BLaER1 (cell line): ENCODE measurements around the gene ALG14.

Source experiments
- H3K27ac ChIP-seq: shearing (Covaris generic); formaldehyde crosslinking; 2 replicates; pipeline ENCODE4 v1.8.1; 2022
- H3K27me3 ChIP-seq: shearing (Covaris generic); formaldehyde crosslinking; 2 replicates; pipeline ENCODE4 v1.8.1; 2022
- H3K36me3 ChIP-seq: shearing (Covaris generic); formaldehyde crosslinking; 2 replicates; pipeline ENCODE4 v1.8.1; 2022
- H3K4me1 ChIP-seq: shearing (Covaris generic); formaldehyde crosslinking; 2 replicates; pipeline ENCODE4 v1.8.1; 2022
- H3K4me2 ChIP-seq: shearing (Covaris generic); formaldehyde crosslinking; 2 replicates; pipeline ENCODE4 v1.8.1; 2022
- H3K4me3 ChIP-seq: shearing (Covaris generic); formaldehyde crosslinking; 2 replicates; pipeline ENCODE4 v1.8.1; 2022
- H3K9ac ChIP-seq: shearing (Covaris generic); formaldehyde crosslinking; 2 replicates; pipeline ENCODE4 v1.8.1; 2022
- H3K9me3 ChIP-seq: shearing (Covaris generic); formaldehyde crosslinking; 2 replicates; pipeline ENCODE4 v1.8.1; 2022
- H4K20me1 ChIP-seq: shearing (Covaris generic); formaldehyde crosslinking; 2 replicates; pipeline ENCODE4 v1.8.1; 2022
- Cebpa-rat ChIP-seq: shearing (Covaris generic); IDR thresholded peaks from 2 replicates; pipeline ENCODE4 v1.8.1; 2022

Gene ALG14

GRCh38 chr1:95072532-95073419 lies at the start of gene ALG14:
ALG14 (minus strand) TSS chr1:95072951; CDS start chr1:95072898, 53 bp downstream.
- no peaks in the 10 kb centered on the region for H3K9me3 ChIP-seq
- H3K4me3 ChIP-seq = peak within 1 kb of the TSS; percentile 71
- TF ChIP-seq Cebpa-rat = no peak
- peaks cover 19% of the 10 kb centered on the region for H3K4me1 ChIP-seq
- H3K4me2 ChIP-seq = peak within 1 kb of the TSS; percentile 87
- peak within 1 kb of the TSS; percentile 75 for H3K27ac ChIP-seq
- H3K9ac ChIP-seq = peak within 1 kb of the TSS; percentile 76
- no peaks in the 10 kb centered on the region for H3K27me3 ChIP-seq
- H4K20me1 ChIP-seq = no peaks in the 10 kb centered on the region
- H3K36me3 ChIP-seq = no peaks in the 10 kb centered on the region

- no peak for TF ChIP-seq Cebpa-rat
- H3K9ac ChIP-seq = no peak overlapping the region
These were observed 49.5 kb upstream of the ALG14 start for GRCh38 chr1:95122151-95122697.

GRCh38 chr1:95119273-95119672 lies 46.5 kb upstream of the ALG14 start:
- Histone ChIP-seq H3K27me3 (peaks cover 47% of the 10 kb centered on the region), H3K36me3 (no peaks in the 10 kb centered on the region), H3K4me2 (no peak overlapping the region), H3K4me1 (peaks cover 11% of the 10 kb centered on the region), H3K9me3 (no peaks in the 10 kb centered on the region), H4K20me1 (no peaks in the 10 kb centered on the region), H3K9ac (no peak overlapping the region), H3K27ac (no peak overlapping the region), H3K4me3 (no peak overlapping the region)
- no peak for TF ChIP-seq Cebpa-rat

More at GRCh38 chr1:95122151-95122697, 49.5 kb upstream of the ALG14 start:
- Histone ChIP-seq H3K4me1 (peaks cover 6% of the 10 kb centered on the region), H3K9me3 (no peaks in the 10 kb centered on the region), H3K4me3 (no peak overlapping the region), H4K20me1 (no peaks in the 10 kb centered on the region), H3K4me2 (no peak overlapping the region), H3K36me3 (no peaks in the 10 kb centered on the region), H3K27ac (no peak overlapping the region), H3K27me3 (peaks cover 31% of the 10 kb centered on the region)

- Histone ChIP-seq H3K4me2 (no peak overlapping the region), H3K4me1 (peaks cover 11% of the 10 kb centered on the region), H3K9me3 (no peaks in the 10 kb centered on the region), H3K27me3 (peaks cover 47% of the 10 kb centered on the region), H4K20me1 (no peaks in the 10 kb centered on the region), H3K9ac (no peak overlapping the region), H3K36me3 (no peaks in the 10 kb centered on the region), H3K27ac (no peak overlapping the region), H3K4me3 (no peak overlapping the region)
- TF ChIP-seq Cebpa-rat = no peak
These were observed 46.0 kb upstream of the ALG14 start for GRCh38 chr1:95118710-95119109.

GRCh38 chr1:95118067-95118499 lies 45.3 kb upstream of the ALG14 start:
- Histone ChIP-seq H3K27ac (no peak overlapping the region), H3K4me1 (peaks cover 11% of the 10 kb centered on the region), H3K9ac (no peak overlapping the region), H3K27me3 (peaks cover 47% of the 10 kb centered on the region), H3K4me2 (peak overlapping the region; percentile 99), H3K36me3 (no peaks in the 10 kb centered on the region), H3K9me3 (no peaks in the 10 kb centered on the region), H3K4me3 (peak overlapping the region; percentile 78), H4K20me1 (no peaks in the 10 kb centered on the region)
- no peak for TF ChIP-seq Cebpa-rat

GRCh38 chr1:95117207-95118066 lies 44.7 kb upstream of the ALG14 start, which contains the start of gene TLCD4:
TLCD4 (plus strand) TSS chr1:95117355; CDS start chr1:95143902, 26,547 bp downstream.
- Histone ChIP-seq H3K4me2 (peak within 1 kb of the TSS; percentile 99), H3K9me3 (no peaks in the 10 kb centered on the region), H3K27me3 (peaks cover 47% of the 10 kb centered on the region), H3K4me3 (peak within 1 kb of the TSS; percentile 78), H3K36me3 (no peaks in the 10 kb centered on the region), H3K9ac (peak within 1 kb of the TSS; percentile 63), H4K20me1 (no peaks in the 10 kb centered on the region), H3K27ac (no peak within 1 kb of the TSS), H3K4me1 (peaks cover 11% of the 10 kb centered on the region)
- no peak for TF ChIP-seq Cebpa-rat

- H3K9ac ChIP-seq = peak overlapping the region; percentile 63
- no peaks in the 10 kb centered on the region for H4K20me1 ChIP-seq
- H3K36me3 ChIP-seq = no peaks in the 10 kb centered on the region
- H3K27ac ChIP-seq = no peak overlapping the region
- H3K9me3 ChIP-seq = no peaks in the 10 kb centered on the region
- H3K4me1 ChIP-seq = peaks cover 19% of the 10 kb centered on the region
- H3K27me3 ChIP-seq = peaks cover 47% of the 10 kb centered on the region
- TF ChIP-seq Cebpa-rat = no peak
- peak overlapping the region; percentile 99 for H3K4me2 ChIP-seq
- H3K4me3 ChIP-seq = peak overlapping the region; percentile 78
These were observed 43.9 kb upstream of the ALG14 start for GRCh38 chr1:95116580-95117206.

- Histone ChIP-seq H3K4me2 (no peak overlapping the region), H3K27ac (no peak overlapping the region), H3K4me1 (peaks cover 24% of the 10 kb centered on the region), H3K9me3 (no peaks in the 10 kb centered on the region), H4K20me1 (no peaks in the 10 kb centered on the region), H3K36me3 (no peaks in the 10 kb centered on the region), H3K9ac (no peak overlapping the region), H3K27me3 (peaks cover 47% of the 10 kb centered on the region), H3K4me3 (no peak overlapping the region)
- TF ChIP-seq Cebpa-rat = peak; percentile 59; the same call in 1 of the 2 replicates
These were observed 43.0 kb upstream of the ALG14 start for GRCh38 chr1:95115708-95116137.

- H3K4me3 ChIP-seq = no peak overlapping the region
- H4K20me1 ChIP-seq = no peaks in the 10 kb centered on the region
- no peaks in the 10 kb centered on the region for H3K36me3 ChIP-seq
- H3K27me3 ChIP-seq = peaks cover 30% of the 10 kb centered on the region
- H3K27ac ChIP-seq = no peak overlapping the region
- H3K9ac ChIP-seq = no peak overlapping the region
- TF ChIP-seq Cebpa-rat = no peak
- peaks cover 24% of the 10 kb centered on the region for H3K4me1 ChIP-seq
- no peaks in the 10 kb centered on the region for H3K9me3 ChIP-seq
- no peak overlapping the region for H3K4me2 ChIP-seq
These were observed 40.9 kb upstream of the ALG14 start for GRCh38 chr1:95113684-95114083.
